B cell (primary cell): Measurements from ENCODE around the gene NAT10.

Experiments used
- CTCF ChIP-seq: fragments of 200-600 bp; IDR thresholded peaks from one replicate; pipeline ENCODE4 v1.8.0; 2022; ENCODE audit warnings: antibody characterized with exemption, mild to moderate bottlenecking
- EZH2 ChIP-seq: IDR thresholded peaks from 2 replicates; pipeline ENCODE4 v1.6.1; 2012; ENCODE audit warnings: borderline replicate concordance, low read depth, mild to moderate bottlenecking, moderate library complexity, low read length; ENCODE audit not compliant: insufficient read depth, poor library complexity, severe bottlenecking

GRCh38 chr11:34148504-34149165, 43.2 kb downstream of the NAT10 start:
- TF ChIP-seq EZH2: no peak
- TF ChIP-seq CTCF: no peak
